K562 (cell line): ENCODE results near the gene TM2D3. TPM values are rescaled to one million over a fixed set of nuclear protein-coding genes. Genes with fewer than 3 reads are reported as not detected.

ENCODE experiments used
- ATAC-seq: fragments of 200-7000 bp; cut with Tn5 transposase; 3 replicates; pipeline ENCODE4 v1.9.1; 2020; ENCODE audit warnings: moderate library complexity
- BruUV-seq: library from RNA; stranded (reverse); fragments of 400-500 nt; replicated peaks from 2 replicates; lab custom pipeline; 2021; lab: Mats Ljungman, UMichigan
- CTCF ChIA-PET: fragments of 300-600 bp; formaldehyde crosslinking; extraction: SDS; loops from one replicate; lab custom pipeline; 2021; ENCODE audit warnings: low intra/inter-chr PET ratio; lab: Yijun Ruan, JAX
- POLR2A ChIA-PET: fragments of 300-600, 350-650 bp; sonication (Branson Sonifier 250); formaldehyde crosslinking; extraction: SDS; loops from one replicate; lab custom pipeline; 2021; ENCODE audit warnings: antibody characterized with exemption, inconsistent platforms; lab: Yijun Ruan, JAX
- DNase-seq, 4 experiments: peaks; one replicate each; pipeline versions ENCODE4 v3.0.0 to v3.0.0-alpha.2; 2011 to 2018; ENCODE audit warnings: low spot score in 3 of 4, mixed read lengths in 3 of 4; ENCODE audit errors: extremely low read depth in 1 of 4
- FAIRE-seq: peaks from 2 replicates; lab custom pipeline; 2011; peaks lifted over from hg19 to GRCh38; lab: Jason Lieb, UNC
- H2AFZ ChIP-seq: 2 replicates; pipeline ENCODE4 v1.6.0; 2011; ENCODE audit warnings: low read depth, low read length, control low read depth, inconsistent platforms
- H3K27ac ChIP-seq: fragments of 200-600 bp; 3 replicates; pipeline ENCODE4 v1.8.0; 2011; ENCODE audit warnings: low read depth, mild to moderate bottlenecking, control low read depth, inconsistent platforms, low read length, moderate library complexity, mixed read lengths; ENCODE audit errors: extremely low read depth
- H3K27me3 ChIP-seq, 2 experiments: fragments of 300-600 bp in 1 of 2; 2 replicates in 1 of 2; 3 replicates in 1 of 2; pipeline versions ENCODE4 v1.6.0 to v1.8.0; 2011; ENCODE audit warnings: inconsistent platforms in 2 of 2, low read length in 2 of 2, mild to moderate bottlenecking in 1 of 2, mixed read lengths in 1 of 2, moderate library complexity in 1 of 2; ENCODE audit not compliant: control insufficient read depth in 2 of 2, insufficient read depth in 2 of 2
- H3K36me3 ChIP-seq: fragments of 300-600 bp; 3 replicates; pipeline ENCODE4 v1.8.0; 2011; ENCODE audit warnings: mild to moderate bottlenecking, low read length, inconsistent platforms; ENCODE audit not compliant: control insufficient read depth, insufficient read depth
- H3K4me1 ChIP-seq, 2 experiments: fragments of 200-600 bp in 1 of 2; replicated peaks in 1 of 2; 2 replicates in 1 of 2; 3 replicates in 1 of 2; pipeline versions ENCODE4 v1.5.1 to v1.8.0; 2011; ENCODE audit warnings: inconsistent platforms in 2 of 2, low read length in 2 of 2, mild to moderate bottlenecking in 1 of 2, mixed read lengths in 1 of 2, moderate library complexity in 1 of 2; ENCODE audit not compliant: control insufficient read depth in 2 of 2, insufficient read depth in 2 of 2
- H3K4me2 ChIP-seq: 2 replicates; pipeline ENCODE4 v1.6.1; 2011; ENCODE audit warnings: low read length, control low read depth, inconsistent platforms, mixed read lengths; ENCODE audit not compliant: insufficient read depth
- H3K4me3 ChIP-seq: fragments of 200-600 bp; sonication (generic), shearing (Covaris generic); 2 replicates; pipeline ENCODE4 v1.5.1; 2016; ENCODE audit warnings: control low read depth, inconsistent platforms
- H3K79me2 ChIP-seq: fragments of 200-600 bp; 3 replicates; pipeline ENCODE4 v1.8.0; 2011; ENCODE audit warnings: low read length, inconsistent platforms; ENCODE audit not compliant: control insufficient read depth, insufficient read depth
- H3K9ac ChIP-seq, 2 experiments: 2 replicates each; pipeline versions ENCODE4 v1.6.0 to v1.6.1; 2011; ENCODE audit warnings: low read depth in 2 of 2, low read length in 2 of 2, control low read depth in 1 of 2, inconsistent platforms in 1 of 2, mild to moderate bottlenecking in 1 of 2, mixed read lengths in 1 of 2; ENCODE audit not compliant: insufficient read depth in 1 of 2
- H3K9me1 ChIP-seq: one replicate; pipeline ENCODE4 v1.6.0; 2011; ENCODE audit warnings: inconsistent platforms, mild to moderate bottlenecking, low read length, moderate library complexity; ENCODE audit not compliant: control insufficient read depth, insufficient read depth
- H3K9me3 ChIP-seq: replicated peaks from 2 replicates; pipeline ENCODE4 v1.5.1; 2011; ENCODE audit warnings: low read depth, low read length, inconsistent platforms; ENCODE audit not compliant: control insufficient read depth, insufficient read depth
- H4K20me1 ChIP-seq: replicated peaks from 2 replicates; pipeline ENCODE4 v1.6.1; 2011; ENCODE audit warnings: low read length, inconsistent platforms, mixed read lengths; ENCODE audit not compliant: control insufficient read depth, insufficient read depth
- ATF7 ChIP-seq: fragments of 450-650 bp; IDR thresholded peaks from 2 replicates; pipeline ENCODE4 v1.7.1; 2014; ENCODE audit warnings: mild to moderate bottlenecking, moderate library complexity
- JUND ChIP-seq, 2 experiments: IDR thresholded peaks; 2 replicates in 1 of 2; 3 replicates in 1 of 2; pipeline ENCODE4 v1.6.1; 2011; ENCODE audit warnings: borderline replicate concordance in 2 of 2, low read depth in 2 of 2, low read length in 2 of 2, improper control_type of control experiment in 1 of 2, missing biosample characterization in 1 of 2, missing genetic modification characterization in 1 of 2, missing genetic modification reagents in 1 of 2
- SLC30A9 ChIP-seq: fragments of 250-450 bp; sonication (Bioruptor Pico); IDR thresholded peaks from 2 replicates; pipeline ENCODE4 v1.8.0; 2022; ENCODE audit warnings: mild to moderate bottlenecking, moderate library complexity
- XRCC5 ChIP-seq: fragments of 200-400 bp; formaldehyde crosslinking; IDR thresholded peaks from 2 replicates; pipeline ENCODE4 v1.6.1; 2017; ENCODE audit warnings: low read depth, mild to moderate bottlenecking, low read length
- ZFPM2 ChIP-seq: fragments of 250-450 bp; sonication (Bioruptor Pico); IDR thresholded peaks from 2 replicates; pipeline ENCODE4 v1.5.1; 2022; ENCODE audit warnings: mild to moderate bottlenecking
- WGBS: fragments of 100-300 bp; shearing (Covaris generic); methylation state at CpG from one replicate; pipeline ENCODE4 v1.1.6; 2016; ENCODE audit warnings: low coverage, mixed read lengths; ENCODE audit not compliant: insufficient coverage; ENCODE audit errors: missing lambda C conversion rate; 5-methylcytosine and 5-hydroxymethylcytosine counted together
- in situ Hi-C: fragments of 300-500 bp; cut with MboI; formaldehyde crosslinking; loops from 4 replicates; pipeline ENCODE4 v1.15.0; 2018; ENCODE audit warnings: inconsistent platforms, mixed read lengths
- intact Hi-C: fragments of 100-400 bp; cut with micrococcal nuclease; formaldehyde crosslinking; loops from 2 replicates; pipeline ENCODE4 v1.14.2; 2022
- polyA plus RNA-seq, 8 experiments: library from polyadenylated mRNA; depleted of rRNA in 4 of 8; stranded (reverse) in 5 of 8; unstranded in 3 of 8; fragments of >200 nt; fragmentation: Nextera tagmentation in 2 of 8; fragmentation: Illumina TruSeq in 1 of 8; extraction: Ambion mirVana in 2 of 8; extraction: Trizol in 1 of 8; gene quantifications; 2 replicates each; pipeline versions ENCODE4 v1.2.1 to v1.2.3, GENCODE V29; 2011 to 2014; ENCODE audit warnings: inconsistent platforms in 1 of 8, missing spikeins in 1 of 8
- total RNA-seq, 7 experiments: library from RNA; depleted of rRNA in 6 of 7; stranded (reverse); fragments of >200 nt in 6 of 7; fragmentation: Illumina TruSeq in 2 of 7; extraction: Trizol in 2 of 7; gene quantifications; 2 replicates each; pipeline versions ENCODE4 v1.2.1 to v1.2.3, GENCODE V29; 2011 to 2021; ENCODE audit warnings: low replicate concordance in 1 of 7
- TF ChIP-seq, protein P1 (sequence below): fragments of 250-450 bp; sonication (Bioruptor Pico); IDR thresholded peaks from 2 replicates; pipeline ENCODE4 v1.8.0; 2021; ENCODE audit warnings: borderline replicate concordance, mild to moderate bottlenecking, moderate library complexity; ENCODE audit not compliant: poor library complexity, severe bottlenecking
- TF ChIP-seq, protein P2 (sequence below), 2 experiments: fragments of 450-650 bp in 1 of 2; sonication (generic) in 1 of 2; formaldehyde crosslinking in 1 of 2; IDR thresholded peaks in 1 of 2; conservative IDR thresholded peaks in 1 of 2; 2 replicates each; pipeline versions ENCODE4 v1.6.1 to v1.8.1; 2016 to 2023; ENCODE audit warnings: mild to moderate bottlenecking in 2 of 2, moderate library complexity in 2 of 2, inconsistent platforms in 1 of 2, missing genetic modification reagents in 1 of 2
- TF ChIP-seq, protein P3 (sequence below): fragments of 250-450 bp; sonication (Bioruptor Pico); IDR thresholded peaks from 2 replicates; pipeline ENCODE4 v1.9.0; 2021; ENCODE audit warnings: mild to moderate bottlenecking
- TF ChIP-seq, protein P4 (sequence below): fragments of 450-650 bp; IDR thresholded peaks from 2 replicates; pipeline ENCODE4 v1.6.1; 2016
- TF ChIP-seq, protein P5 (sequence below): sonication (generic); formaldehyde crosslinking; IDR thresholded peaks from 2 replicates; pipeline ENCODE4 v1.8.0; 2023; ENCODE audit warnings: mild to moderate bottlenecking, missing genetic modification reagents

Gene TM2D3
- total and polyA plus RNA-seq, 9 of the 15 experiments (the other 6 are each of a cell fraction or from before 2014, with no cell fraction given): 16.5 to 67.9 (median 31.3) TPM

DNA sequence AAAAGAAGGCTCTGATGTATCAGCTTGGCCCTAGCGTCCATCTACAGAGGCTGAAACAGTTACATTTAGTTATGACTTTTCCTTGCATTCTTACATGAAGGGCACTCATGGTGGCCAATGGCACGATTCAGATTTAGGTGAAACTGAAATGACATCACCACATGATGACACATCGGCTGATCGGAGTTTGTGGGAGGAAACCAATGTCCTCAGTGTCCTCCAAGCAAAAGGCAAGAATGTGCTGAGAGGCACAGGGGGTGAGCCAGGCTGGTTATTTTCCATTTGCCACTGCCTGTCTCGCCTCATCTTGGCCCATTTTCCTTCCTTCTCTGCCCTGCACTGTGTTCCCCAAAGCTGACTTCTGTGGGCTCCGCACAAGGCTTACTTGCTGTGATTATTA, 37.7 kb upstream of the TM2D3 start:
- in situ Hi-C loops (no loop called here), intact Hi-C loops (no loop called here)
- 69% methylated on average over 6 of the region's 6 CpGs for WGBS
- POLR2A ChIA-PET: no interaction called here
- DNase-seq (no peak), ATAC-seq (no peak), FAIRE-seq (no peak)
- Histone ChIP-seq H3K27me3 (no peaks in the 10 kb centered on the region), H3K4me2 (no peak overlapping the region), H3K9me3 (no peaks in the 10 kb centered on the region), H4K20me1 (no peaks in the 10 kb centered on the region), H3K79me2 (no peaks in the 10 kb centered on the region), H3K36me3 (peaks cover 22% of the 10 kb centered on the region; the same call in 2 of the 3 replicates), H3K9me1 (no peaks in the 10 kb centered on the region), H3K4me3 (no peak overlapping the region), H3K9ac (no peak overlapping the region), H2AFZ (no peak overlapping the region), H3K4me1 (no peaks in the 10 kb centered on the region), H3K27ac (no peak overlapping the region)
- BruUV-seq: no TSS peak
- TF ChIP-seq, protein P1, sequence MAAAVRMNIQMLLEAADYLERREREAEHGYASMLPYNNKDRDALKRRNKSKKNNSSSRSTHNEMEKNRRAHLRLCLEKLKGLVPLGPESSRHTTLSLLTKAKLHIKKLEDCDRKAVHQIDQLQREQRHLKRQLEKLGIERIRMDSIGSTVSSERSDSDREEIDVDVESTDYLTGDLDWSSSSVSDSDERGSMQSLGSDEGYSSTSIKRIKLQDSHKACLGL (CRISPR knock-in tag): no peak
- TF ChIP-seq, protein P2, sequence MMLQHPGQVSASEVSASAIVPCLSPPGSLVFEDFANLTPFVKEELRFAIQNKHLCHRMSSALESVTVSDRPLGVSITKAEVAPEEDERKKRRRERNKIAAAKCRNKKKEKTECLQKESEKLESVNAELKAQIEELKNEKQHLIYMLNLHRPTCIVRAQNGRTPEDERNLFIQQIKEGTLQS (IDR thresholded peaks at IDR 0.05): peak; percentile 86
- TF ChIP-seq, protein P2 (CRISPR knock-in tag; conservative IDR thresholded peaks at IDR 0.05): no peak
- TF ChIP-seq, protein P3, sequence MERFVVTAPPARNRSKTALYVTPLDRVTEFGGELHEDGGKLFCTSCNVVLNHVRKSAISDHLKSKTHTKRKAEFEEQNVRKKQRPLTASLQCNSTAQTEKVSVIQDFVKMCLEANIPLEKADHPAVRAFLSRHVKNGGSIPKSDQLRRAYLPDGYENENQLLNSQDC: no peak
- TF ChIP-seq, protein P4, sequence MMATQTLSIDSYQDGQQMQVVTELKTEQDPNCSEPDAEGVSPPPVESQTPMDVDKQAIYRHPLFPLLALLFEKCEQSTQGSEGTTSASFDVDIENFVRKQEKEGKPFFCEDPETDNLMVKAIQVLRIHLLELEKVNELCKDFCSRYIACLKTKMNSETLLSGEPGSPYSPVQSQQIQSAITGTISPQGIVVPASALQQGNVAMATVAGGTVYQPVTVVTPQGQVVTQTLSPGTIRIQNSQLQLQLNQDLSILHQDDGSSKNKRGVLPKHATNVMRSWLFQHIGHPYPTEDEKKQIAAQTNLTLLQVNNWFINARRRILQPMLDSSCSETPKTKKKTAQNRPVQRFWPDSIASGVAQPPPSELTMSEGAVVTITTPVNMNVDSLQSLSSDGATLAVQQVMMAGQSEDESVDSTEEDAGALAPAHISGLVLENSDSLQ: peak; percentile 57; the same call in 1 of the 2 replicates
- TF ChIP-seq JUND (IDR thresholded peaks at IDR 0.05; ENCODE audit: borderline replicate concordance, low read depth, low read length): peak; percentile 31; the same call in 1 of the 2 replicates
- TF ChIP-seq JUND (tag; IDR thresholded peaks at IDR 0.05; ENCODE audit: borderline replicate concordance, low read depth, low read length): no peak
- no peak for TF ChIP-seq SLC30A9 (CRISPR knock-in tag)
- TF ChIP-seq XRCC5: no peak
- peak; percentile 25; the same call in 1 of the 2 replicates for TF ChIP-seq ATF7
- TF ChIP-seq, protein P5, sequence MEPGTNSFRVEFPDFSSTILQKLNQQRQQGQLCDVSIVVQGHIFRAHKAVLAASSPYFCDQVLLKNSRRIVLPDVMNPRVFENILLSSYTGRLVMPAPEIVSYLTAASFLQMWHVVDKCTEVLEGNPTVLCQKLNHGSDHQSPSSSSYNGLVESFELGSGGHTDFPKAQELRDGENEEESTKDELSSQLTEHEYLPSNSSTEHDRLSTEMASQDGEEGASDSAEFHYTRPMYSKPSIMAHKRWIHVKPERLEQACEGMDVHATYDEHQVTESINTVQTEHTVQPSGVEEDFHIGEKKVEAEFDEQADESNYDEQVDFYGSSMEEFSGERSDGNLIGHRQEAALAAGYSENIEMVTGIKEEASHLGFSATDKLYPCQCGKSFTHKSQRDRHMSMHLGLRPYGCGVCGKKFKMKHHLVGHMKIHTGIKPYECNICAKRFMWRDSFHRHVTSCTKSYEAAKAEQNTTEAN: no peak
- TF ChIP-seq ZFPM2 (CRISPR knock-in tag): no peak
- CTCF ChIA-PET: no interaction called here
